A549 (cell line): ENCODE data around the gene TBX18. TPM values are rescaled to one million over a fixed set of nuclear protein-coding genes. Genes with fewer than 3 reads are reported as not detected.

Experiments
- ATAC-seq, 2 experiments: fragments of 200-7000 bp in 1 of 2; fragments of >200 bp in 1 of 2; cut with Nextera tagmentation in 1 of 2; cut with Tn5 transposase in 1 of 2; 3 replicates each; pipeline versions ENCODE4 v1.8.0 to v1.9.1; 2018 to 2020; ENCODE audit warnings: mild to moderate bottlenecking in 1 of 2, moderate library complexity in 1 of 2
- CTCF ChIA-PET: fragments of 300-600 bp; sonication (Branson Sonifier 250); formaldehyde crosslinking; extraction: SDS; loops from one replicate; lab custom pipeline; 2021; ENCODE audit warnings: antibody characterized with exemption, inconsistent platforms; lab: Yijun Ruan, JAX
- POLR2A ChIA-PET: fragments of 350-600 bp; formaldehyde crosslinking; extraction: SDS; loops from one replicate; lab custom pipeline; 2021; ENCODE audit warnings: antibody characterized with exemption, inconsistent platforms; lab: Yijun Ruan, JAX
- DNase-seq, 2 experiments: peaks; one replicate each; pipeline versions ENCODE4 v3.0.0 to v3.0.0-alpha.2; 2011 to 2016; ENCODE audit warnings: low read depth in 1 of 2, low spot score in 1 of 2
- FAIRE-seq: peaks from 2 replicates; lab custom pipeline; 2011; peaks lifted over from hg19 to GRCh38; lab: Jason Lieb, UNC
- H3K27ac ChIP-seq, 2 experiments: fragments of >200 bp; sonication (Bioruptor Twin); formaldehyde crosslinking; 3 replicates each; pipeline ENCODE4 v1.5.1; 2016 to 2017
- H3K4me1 ChIP-seq: fragments of >200 bp; sonication (Bioruptor Twin); formaldehyde crosslinking; 3 replicates; pipeline ENCODE4 v1.6.1; 2016
- H3K4me2 ChIP-seq: fragments of >200 bp; sonication (Bioruptor Twin); formaldehyde crosslinking; 3 replicates; pipeline ENCODE4 v1.6.1; 2016
- H3K4me3 ChIP-seq: fragments of >200 bp; sonication (Bioruptor Twin); formaldehyde crosslinking; 3 replicates; pipeline ENCODE4 v1.5.1; 2016
- H3K9me3 ChIP-seq: fragments of >200 bp; sonication (Bioruptor Twin); formaldehyde crosslinking; 3 replicates; pipeline ENCODE4 v1.6.1; 2016
- BCL3 ChIP-seq: fragments of >200 bp; sonication (Bioruptor Twin); formaldehyde crosslinking; IDR thresholded peaks from 3 replicates; pipeline ENCODE4 v1.6.1; 2016
- CBX2 ChIP-seq: fragments of 200-600 bp; sonication (generic); IDR thresholded peaks from 2 replicates; pipeline ENCODE4 v1.6.1; 2016; ENCODE audit warnings: low read depth, mild to moderate bottlenecking, borderline replicate concordance
- FOXS1 ChIP-seq: fragments of 250-450 bp; sonication (Bioruptor Pico); IDR thresholded peaks from 2 replicates; pipeline ENCODE4 v1.5.0; 2020; ENCODE audit warnings: mild to moderate bottlenecking, moderate library complexity
- HDAC2 ChIP-seq: fragments of 200-600 bp; sonication (generic); IDR thresholded peaks from 2 replicates; pipeline ENCODE4 v1.6.1; 2016
- HES2 ChIP-seq: fragments of >200 bp; sonication (Bioruptor Twin); formaldehyde crosslinking; IDR thresholded peaks from 2 replicates; pipeline ENCODE4 v1.6.1; 2016
- HOXB5 ChIP-seq: fragments of 250-450 bp; sonication (Bioruptor Pico); IDR thresholded peaks from 2 replicates; pipeline ENCODE4 v1.5.0; 2020; ENCODE audit warnings: mild to moderate bottlenecking, moderate library complexity
- NPAS2 ChIP-seq: fragments of 250-450 bp; sonication (Bioruptor Pico); IDR thresholded peaks from 2 replicates; pipeline ENCODE4 v1.8.0; 2022; ENCODE audit warnings: mild to moderate bottlenecking, moderate library complexity, borderline replicate concordance
- PHF8 ChIP-seq: fragments of 200-600 bp; sonication (generic); IDR thresholded peaks from 2 replicates; pipeline ENCODE4 v1.6.1; 2016; ENCODE audit warnings: low read depth, mild to moderate bottlenecking, antibody characterized with exemption, moderate library complexity, borderline replicate concordance
- POLR2AphosphoS2 ChIP-seq: conservative IDR thresholded peaks from 2 replicates; pipeline ENCODE4 v1.6.1; 2012; ENCODE audit warnings: low read length, improper control_type of control experiment, inconsistent platforms
- RNF2 ChIP-seq: fragments of 200-600 bp; sonication (generic); IDR thresholded peaks from 2 replicates; pipeline ENCODE4 v1.6.1; 2016; ENCODE audit warnings: low read depth, mild to moderate bottlenecking, antibody characterized with exemption, moderate library complexity, borderline replicate concordance
- SREBF2 ChIP-seq: fragments of 450-650 bp; IDR thresholded peaks from 2 replicates; pipeline ENCODE4 v1.6.1; 2014; ENCODE audit warnings: mild to moderate bottlenecking, moderate library complexity
- TP53 ChIP-seq: fragments of 250-450 bp; sonication (Bioruptor Pico); IDR thresholded peaks from 2 replicates; pipeline ENCODE4 v1.5.0; 2021; ENCODE audit warnings: mild to moderate bottlenecking, moderate library complexity
- ZFP36 ChIP-seq: fragments of 450-650 bp; IDR thresholded peaks from 2 replicates; pipeline ENCODE4 v1.6.1; 2014; ENCODE audit warnings: borderline replicate concordance; ENCODE audit not compliant: partially characterized antibody
- WGBS: methylation state at CpG from one replicate; pipeline ENCODE4 v1.1.6; 2017; ENCODE audit errors: missing lambda C conversion rate; 5-methylcytosine and 5-hydroxymethylcytosine counted together
- polyA plus RNA-seq, 4 experiments: library from polyadenylated mRNA; depleted of rRNA in 3 of 4; stranded (reverse); fragments of >200 nt; fragmentation: RNase III in 1 of 4; extraction: RNeasy Plus Mini Kit Qiagen cat#74134 plus additional on column Dnase treatment in 1 of 4; gene quantifications; 2 replicates in 3 of 4; 3 replicates in 1 of 4; pipeline ENCODE4 v1.2.3, GENCODE V29; 2011 to 2017
- TF ChIP-seq, protein P1 (sequence below): fragments of 450-650 bp; IDR thresholded peaks from 2 replicates; pipeline ENCODE4 v1.6.1; 2014; ENCODE audit warnings: antibody characterized with exemption
- TF ChIP-seq, protein P2 (sequence below): IDR thresholded peaks from 2 replicates; pipeline ENCODE4 v1.6.1; 2012

The TBX18 gene
- polyA plus RNA-seq, 2 of the 4 experiments (the other 2 are of a cell fraction), result 20.8 to 67.4 TPM

DNA sequence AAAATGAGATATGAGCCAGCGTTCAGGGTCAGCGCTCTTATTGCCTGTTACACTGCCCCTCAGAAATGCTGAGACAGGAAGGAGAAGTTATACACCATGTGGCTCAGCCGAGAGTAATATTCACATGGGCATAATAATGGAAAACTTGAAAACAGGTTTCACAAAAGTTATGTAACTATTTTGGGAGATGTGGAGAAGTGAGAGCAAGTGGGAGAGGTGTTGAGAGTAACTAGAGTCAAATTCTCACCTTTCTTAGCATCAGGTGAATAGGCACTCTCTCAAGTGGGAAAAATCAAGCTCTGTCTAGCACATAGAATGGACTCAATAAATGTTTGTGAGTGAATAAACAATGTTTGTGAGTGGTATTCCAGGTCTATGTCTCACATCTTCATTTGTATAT lies 94.5 kb downstream of the TBX18 start:
- H3K4me2 ChIP-seq, result no peak overlapping the region
- H3K4me1 ChIP-seq, result no peaks in the 10 kb centered on the region
- no peak overlapping the region for H3K4me3 ChIP-seq
- H3K27ac ChIP-seq, result no peak overlapping the region
- DNase-seq (no peak), FAIRE-seq (no peak), ATAC-seq (no peak)
- WGBS, result 82% methylated on average over 3 of the region's 3 CpGs
- CTCF ChIA-PET, result no interaction called here
- TF ChIP-seq HES2, result no peak
- no peak for TF ChIP-seq CBX2
- no peak for TF ChIP-seq TP53 (CRISPR knock-in tag)
- no peak for TF ChIP-seq SREBF2
- H3K9me3 ChIP-seq, result no peaks in the 10 kb centered on the region
- POLR2A ChIA-PET, result no interaction called here

- WGBS, result 84% methylated on average over 5 of the region's 5 CpGs
- no peak overlapping the region for H3K4me2 ChIP-seq
Measured at GRCh38 chr6:84667252-84668213, 96.9 kb downstream of the TBX18 start.

DNA sequence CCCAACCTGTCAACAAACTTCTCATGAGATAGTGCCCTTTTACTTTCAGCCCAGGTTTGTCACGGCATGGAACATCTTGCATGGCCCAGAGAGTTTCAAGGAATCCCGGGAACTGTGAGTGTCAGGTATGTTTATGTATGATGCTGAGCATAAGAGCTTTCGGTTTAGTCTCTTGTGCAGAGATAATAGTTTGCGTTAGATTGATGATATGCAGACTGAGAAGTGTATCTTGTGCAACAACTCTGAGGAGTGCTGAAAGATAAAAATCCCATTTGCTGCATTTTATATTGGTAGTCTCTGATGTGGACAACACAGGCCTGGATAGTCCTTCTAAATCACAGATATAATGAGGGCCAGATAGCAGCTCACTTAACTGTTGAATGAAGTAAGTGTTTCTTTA lies 99.0 kb downstream of the TBX18 start:
- POLR2A ChIA-PET, result no interaction called here
- no peak for TF ChIP-seq ZFP36
- TF ChIP-seq FOXS1 (CRISPR knock-in tag), result no peak
- no peak for TF ChIP-seq NPAS2
- TF ChIP-seq BCL3, result no peak
- TF ChIP-seq RNF2, result no peak
- no peak for TF ChIP-seq HOXB5
- TF ChIP-seq POLR2AphosphoS2, result no peak
- no peak for FAIRE-seq
- Histone ChIP-seq H3K4me1 (no peaks in the 10 kb centered on the region), H3K4me2 (no peak overlapping the region), H3K27ac (no peak overlapping the region), H3K9me3 (no peaks in the 10 kb centered on the region), H3K4me3 (no peak overlapping the region)
- CTCF ChIA-PET, result interaction anchor here (1.2 kb wide), 1 partner anchor 237 kb away, joined by 3 read pairs; no protein-coding TSS in a partner anchor
- WGBS, result 89% methylated on average over 4 of the region's 4 CpGs
- no peak for ATAC-seq
- no peak for DNase-seq

More at GRCh38 chr6:84667252-84668213, 96.9 kb downstream of the TBX18 start:
- FAIRE-seq (no peak), ATAC-seq (no peak), DNase-seq (no peak)
- Histone ChIP-seq H3K4me1 (no peaks in the 10 kb centered on the region), H3K4me3 (no peak overlapping the region), H3K9me3 (no peaks in the 10 kb centered on the region), H3K27ac (no peak overlapping the region)
- POLR2A ChIA-PET, result no interaction called here
- CTCF ChIA-PET, result no interaction called here
- TF ChIP-seq HDAC2, result no peak
- no peak for TF ChIP-seq PHF8
- TF ChIP-seq BCL3, result no peak
- TF ChIP-seq NPAS2, result no peak
- TF ChIP-seq, protein P1, sequence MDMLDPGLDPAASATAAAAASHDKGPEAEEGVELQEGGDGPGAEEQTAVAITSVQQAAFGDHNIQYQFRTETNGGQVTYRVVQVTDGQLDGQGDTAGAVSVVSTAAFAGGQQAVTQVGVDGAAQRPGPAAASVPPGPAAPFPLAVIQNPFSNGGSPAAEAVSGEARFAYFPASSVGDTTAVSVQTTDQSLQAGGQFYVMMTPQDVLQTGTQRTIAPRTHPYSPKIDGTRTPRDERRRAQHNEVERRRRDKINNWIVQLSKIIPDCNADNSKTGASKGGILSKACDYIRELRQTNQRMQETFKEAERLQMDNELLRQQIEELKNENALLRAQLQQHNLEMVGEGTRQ, result no peak
- TF ChIP-seq, protein P2, sequence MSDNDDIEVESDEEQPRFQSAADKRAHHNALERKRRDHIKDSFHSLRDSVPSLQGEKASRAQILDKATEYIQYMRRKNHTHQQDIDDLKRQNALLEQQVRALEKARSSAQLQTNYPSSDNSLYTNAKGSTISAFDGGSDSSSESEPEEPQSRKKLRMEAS, result no peak
